ENCODE data around the gene SCAMP3.
A peak's percentile ranks its signal among the peaks of the same experiment; 100 is the strongest.
"Not testable (repeated sequence)": the region's sequence is repeated elsewhere in the genome, so short reads cannot be mapped to it uniquely, and the experiment has no call there.

SCAMP3 gene

GRCh38 chr1:155261852-155262673 lies at the start of gene SCAMP3:
Gene SCAMP3, minus strand, starts transcription at chr1:155262360. Its CDS starts 209 bp downstream, at chr1:155262151.
- DNase-seq = peak; percentile 92

- no peak for DNase-seq
These were observed 47.4 kb upstream of the SCAMP3 start for GRCh38 chr1:155309423-155310021.

DNA sequence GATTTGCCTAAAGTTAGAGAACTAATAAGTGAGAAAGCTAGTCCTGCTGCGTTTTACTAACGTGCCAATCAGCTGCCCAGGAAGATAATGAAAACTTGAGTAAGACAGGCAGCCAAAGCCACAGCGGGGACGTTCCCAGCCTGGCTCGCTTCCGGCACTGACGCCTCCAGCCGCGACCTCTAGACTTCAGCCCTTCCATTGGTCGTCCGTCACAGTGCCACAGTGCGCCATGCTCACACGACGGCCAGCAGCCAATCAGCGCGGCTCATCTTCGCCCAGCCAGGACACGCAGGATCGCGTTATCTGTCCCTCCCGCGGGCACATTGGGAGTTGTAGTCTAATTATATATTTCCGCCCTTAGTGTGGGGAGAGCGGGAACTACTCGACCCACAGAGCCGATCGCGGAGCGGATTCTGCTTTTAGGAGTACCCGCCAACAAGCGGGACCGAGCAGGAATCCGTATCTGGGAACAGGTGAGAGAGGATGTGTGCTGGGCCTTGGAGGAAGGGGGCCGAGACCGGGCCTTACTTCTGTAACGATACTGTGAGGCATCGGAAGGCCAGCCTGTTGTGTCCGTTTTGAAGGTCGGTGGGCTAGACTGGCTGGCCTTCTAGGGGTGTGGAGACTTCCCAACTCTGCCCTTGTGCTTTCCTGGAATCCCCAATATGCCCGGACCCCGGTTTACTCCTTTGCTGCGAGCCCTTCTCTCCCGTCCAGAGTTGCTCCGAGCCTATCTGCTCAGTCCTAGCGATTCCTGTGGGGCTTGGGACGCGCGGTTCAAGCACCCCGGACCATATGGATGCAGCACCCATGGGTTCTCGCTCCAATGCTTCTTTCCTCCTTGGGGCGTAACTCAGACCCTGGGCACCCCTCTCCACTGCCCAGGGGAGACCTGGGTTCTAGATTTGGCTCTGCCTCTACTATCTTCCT lies 46.6 kb upstream of the SCAMP3 start, which contains the start of gene FDPS:
TSS of gene FDPS (plus strand) at position 374 of the 930 bp plus-strand sequence. CDS start 924 bp downstream, outside the sequence.
- peak; percentile 99 for DNase-seq

GRCh38 chr1:155307247-155307740 lies 45.1 kb upstream of the SCAMP3 start:
- peak; percentile 23 for DNase-seq

DNA sequence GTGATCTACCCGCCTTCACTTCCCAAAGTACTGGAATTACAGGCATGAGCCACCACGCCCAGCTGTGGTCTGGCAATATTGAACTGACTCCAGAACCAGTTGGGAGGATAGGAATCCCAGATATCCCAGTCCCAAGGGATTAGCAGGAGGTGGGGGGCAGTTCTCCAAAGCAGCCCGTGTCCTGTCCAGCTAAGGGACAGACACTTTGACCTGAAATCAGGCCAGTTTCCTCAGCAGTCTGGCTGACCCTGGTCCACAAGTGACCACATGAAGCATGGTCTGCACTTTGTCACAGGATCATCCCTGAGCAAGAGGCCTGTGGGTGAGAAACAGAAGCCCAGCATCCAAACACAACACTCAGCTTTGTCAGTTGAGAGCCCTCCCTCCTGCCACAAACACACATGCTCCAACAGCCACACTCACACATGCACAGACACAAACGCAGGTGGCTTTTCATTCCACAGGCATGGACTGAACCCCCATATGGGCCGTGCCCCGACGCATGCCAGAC lies 43.8 kb upstream of the SCAMP3 start:
- no peak for DNase-seq

DNA sequence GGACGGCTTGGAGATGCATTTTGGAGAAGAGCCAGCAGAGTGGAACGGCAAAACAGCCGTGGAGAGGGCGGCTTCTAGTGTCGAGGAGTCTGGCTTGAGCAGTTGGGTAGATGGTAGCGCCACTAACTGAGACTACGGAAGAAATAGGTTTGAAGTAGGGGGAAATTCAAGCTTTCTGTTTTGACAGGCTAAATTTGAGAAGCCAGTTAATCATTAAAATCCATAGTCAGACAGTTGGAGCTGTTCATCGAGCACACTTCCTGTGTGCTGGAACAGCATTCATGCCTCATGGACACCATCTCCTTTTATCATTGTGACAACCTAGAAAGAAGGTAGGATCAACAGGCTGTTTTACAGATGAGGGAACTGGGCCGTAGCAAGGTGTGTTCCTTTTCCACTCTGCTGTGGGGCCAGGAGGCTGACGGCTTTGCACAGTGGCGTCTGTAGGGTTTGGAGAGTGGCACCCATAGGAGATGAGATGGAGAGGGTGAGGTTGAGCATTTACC lies 42.5 kb upstream of the SCAMP3 start:
- DNase-seq = no peak

GRCh38 chr1:155301342-155301841 lies 39.2 kb upstream of the SCAMP3 start, which contains the start of gene PKLR:
Gene PKLR, minus strand, starts transcription at chr1:155301438. Its CDS starts 43 bp downstream, at chr1:155301395.
- no peak for DNase-seq

DNA sequence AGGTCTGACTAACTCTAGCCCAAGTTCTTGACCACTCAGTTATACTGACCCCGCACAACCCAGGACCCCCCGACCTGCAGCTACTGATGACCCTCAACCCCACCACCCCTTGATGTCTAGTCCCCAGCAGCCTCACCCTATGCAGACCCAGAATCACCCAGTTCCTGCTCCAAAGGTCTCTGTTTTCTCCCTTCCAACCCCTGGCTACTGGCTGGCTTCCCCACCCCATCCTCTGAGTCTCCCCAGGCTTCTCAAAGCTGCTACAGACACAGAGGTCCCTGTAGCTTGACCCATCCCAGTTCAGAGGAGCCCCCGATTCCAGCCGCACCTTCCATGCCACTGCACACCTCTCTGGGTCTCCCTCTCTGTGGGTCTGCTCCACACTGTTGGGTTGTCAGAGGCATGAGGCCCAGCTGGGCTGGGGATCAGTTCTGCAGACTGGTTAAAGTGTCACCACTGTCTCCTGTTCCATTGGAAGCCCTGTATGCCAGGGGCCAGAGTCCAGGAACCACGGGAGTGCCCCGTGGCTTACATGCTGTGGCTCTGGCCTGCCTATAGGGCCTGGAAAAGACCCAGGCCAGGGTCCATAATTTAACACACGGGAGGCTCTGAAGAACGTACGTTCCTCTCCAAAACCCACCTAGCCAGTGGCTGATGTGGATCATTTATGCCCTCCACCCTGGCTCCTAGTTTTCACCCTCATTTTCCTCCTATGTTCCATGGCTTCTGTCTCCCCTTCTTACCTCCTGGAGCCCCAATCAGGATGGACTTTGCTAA lies 38.6 kb upstream of the SCAMP3 start:
- DNase-seq = no peak

DNA sequence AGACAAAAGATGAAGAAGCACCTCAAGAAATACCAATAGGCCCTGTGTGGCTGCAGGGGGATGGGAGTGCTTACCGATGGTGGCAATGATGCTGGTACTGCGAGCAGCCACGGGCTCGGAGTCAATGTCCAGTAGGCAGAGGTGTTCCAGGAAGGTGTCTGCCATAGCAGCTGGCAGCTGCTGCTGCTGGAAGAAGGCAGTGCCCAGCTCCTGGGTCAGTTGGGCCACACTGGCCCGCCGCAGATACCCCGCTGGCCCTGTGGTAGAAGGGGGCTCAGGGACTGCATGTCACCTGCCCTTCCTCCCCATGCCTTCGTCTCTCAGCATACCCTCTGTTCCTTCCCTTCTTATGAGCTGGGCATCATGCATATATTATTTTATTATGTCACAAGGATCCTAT lies 37.9 kb upstream of the SCAMP3 start:
- DNase-seq = no peak

DNA sequence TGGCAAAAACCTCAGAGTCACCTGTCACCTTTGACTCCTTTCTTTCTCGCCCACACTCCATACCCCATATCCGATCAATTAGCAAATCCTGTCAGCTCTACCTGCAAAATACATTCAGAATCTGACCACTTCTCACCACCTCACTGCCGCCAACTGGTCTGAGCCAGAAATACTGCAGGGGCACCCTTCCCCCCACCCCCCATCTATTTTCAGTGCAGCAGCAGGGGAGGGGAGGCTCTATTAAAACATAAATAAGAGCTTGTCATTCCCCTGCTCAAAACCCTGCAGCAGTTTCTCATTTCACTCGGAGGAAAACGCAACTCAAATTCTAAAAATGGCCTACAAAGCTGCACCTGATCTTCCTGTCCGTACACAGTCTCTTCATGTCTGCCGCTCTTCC lies 35.2 kb upstream of the SCAMP3 start:
- DNase-seq = no peak

- no peak for DNase-seq
These were observed 34.5 kb upstream of the SCAMP3 start for GRCh38 chr1:155296661-155297060.

- DNase-seq = no peak
These were observed 33.7 kb upstream of the SCAMP3 start for GRCh38 chr1:155295942-155296267.

- DNase-seq = no peak
These were observed 33.2 kb upstream of the SCAMP3 start for GRCh38 chr1:155295183-155295941.

DNA sequence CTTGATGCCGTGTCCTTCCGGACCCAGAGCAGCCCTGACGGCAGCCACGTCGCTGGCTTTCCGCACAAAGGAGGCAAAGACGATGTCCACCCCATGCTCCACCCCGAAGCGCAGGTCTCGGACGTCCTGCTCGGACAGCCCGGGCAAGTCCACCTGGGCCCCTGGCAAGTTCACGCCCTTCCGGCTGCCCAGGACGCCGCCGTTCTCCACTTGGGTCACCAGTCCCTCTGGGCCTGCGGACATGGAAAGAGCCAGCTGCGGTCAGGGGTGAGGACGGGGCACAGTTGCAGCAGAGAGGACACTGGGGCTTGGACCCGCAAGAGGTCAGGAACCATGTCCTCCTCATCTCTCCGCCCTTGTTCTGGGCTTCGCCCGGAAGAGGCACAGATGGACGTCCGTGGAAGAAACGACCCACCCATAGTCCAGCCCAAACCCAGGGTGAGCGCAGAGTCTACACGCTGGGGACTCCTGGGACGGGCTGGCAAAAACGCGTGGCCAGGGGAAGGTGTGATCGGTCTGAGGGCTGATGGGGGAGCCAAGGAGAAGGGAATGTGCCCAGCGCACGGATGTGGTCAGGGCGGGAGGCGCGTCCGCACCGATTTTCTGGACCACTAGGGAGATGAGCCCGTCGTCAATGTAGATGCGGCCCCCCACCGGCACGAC lies 32.5 kb upstream of the SCAMP3 start:
- no peak for DNase-seq

GRCh38 chr1:155293086-155293749 lies 31.1 kb upstream of the SCAMP3 start:
- DNase-seq = no peak

DNA sequence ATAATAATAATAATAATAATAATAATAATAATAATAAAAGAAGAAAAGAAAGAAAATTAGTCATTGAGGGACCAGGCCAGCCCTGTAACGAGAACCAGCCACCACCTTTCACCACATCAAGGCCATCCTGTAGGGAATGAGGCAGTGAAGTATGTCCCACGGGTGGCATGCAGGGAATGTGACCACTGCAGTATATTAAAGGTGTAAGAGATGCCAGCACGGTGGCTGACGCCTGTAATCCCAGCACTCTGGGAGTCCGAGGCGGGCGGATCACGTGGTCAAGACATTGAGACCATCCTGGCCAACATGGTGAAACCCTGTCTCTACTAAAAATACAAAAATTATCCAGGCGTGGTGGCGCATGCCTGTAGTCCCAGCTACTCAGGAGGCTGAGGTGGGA lies 28.8 kb upstream of the SCAMP3 start:
- DNase-seq = not testable (repeated sequence)

GRCh38 chr1:155287987-155288543 lies 25.9 kb upstream of the SCAMP3 start:
- no peak for DNase-seq

DNA sequence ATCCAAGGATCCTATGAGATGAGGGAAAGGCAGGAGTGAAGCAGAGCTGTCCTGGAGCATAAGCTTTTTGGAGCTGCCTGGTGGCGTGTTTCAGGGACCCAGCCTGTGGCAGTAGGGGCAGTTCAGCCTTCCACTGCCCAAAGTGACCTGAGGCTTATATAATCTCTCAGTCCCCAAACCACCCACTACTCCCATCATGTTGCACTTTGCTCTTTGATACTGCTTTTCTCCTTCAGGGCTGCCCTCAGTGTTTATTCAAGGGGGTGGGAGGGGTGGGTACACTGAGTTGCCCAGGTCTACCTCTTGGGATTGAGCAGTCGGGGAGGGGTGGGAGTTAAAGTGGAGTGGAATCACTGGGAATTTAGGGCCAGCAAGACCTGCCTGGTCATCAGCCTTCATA lies 24.4 kb upstream of the SCAMP3 start:
- DNase-seq = no peak

- no peak for DNase-seq
These were observed 23.5 kb upstream of the SCAMP3 start for GRCh38 chr1:155285631-155286044.
